G401.6 (cell line): Measurements from ENCODE around the gene CACNB4.
"Not testable (repeated sequence)": the region's sequence is repeated elsewhere in the genome, so short reads cannot be mapped to it uniquely, and the experiment has no call there.

Experiments used
- FAIRE-seq: peaks from 2 replicates; lab custom pipeline; 2012; peaks lifted over from hg19 to GRCh38; lab: Jason Lieb, UNC

The CACNB4 gene

GRCh38 chr2:152019732-152020131 lies 79.1 kb downstream of the CACNB4 start:
- FAIRE-seq, result no peak

- no peak for FAIRE-seq
Observed at GRCh38 chr2:152016181-152017120, 82.4 kb downstream of the CACNB4 start.

GRCh38 chr2:152015552-152015951 lies 83.3 kb downstream of the CACNB4 start:
- FAIRE-seq, result no peak

- no peak for FAIRE-seq
Observed at GRCh38 chr2:152012697-152013096, 86.1 kb downstream of the CACNB4 start.

- FAIRE-seq, result no peak
Observed at GRCh38 chr2:152011724-152012123, 87.1 kb downstream of the CACNB4 start.

- FAIRE-seq, result no peak
Observed at GRCh38 chr2:152005607-152006006, 93.2 kb downstream of the CACNB4 start.

GRCh38 chr2:152003283-152003682 lies 95.6 kb downstream of the CACNB4 start:
- not testable (repeated sequence) for FAIRE-seq

GRCh38 chr2:151999053-151999452 lies 99.8 kb downstream of the CACNB4 start:
- no peak for FAIRE-seq

- FAIRE-seq, result no peak
Observed at GRCh38 chr2:151996243-151997003, 102.4 kb downstream of the CACNB4 start.

- no peak for FAIRE-seq
Observed at GRCh38 chr2:151995161-151995557, 103.7 kb downstream of the CACNB4 start.

GRCh38 chr2:151994178-151994577 lies 104.7 kb downstream of the CACNB4 start:
- FAIRE-seq, result not testable (repeated sequence)

- no peak for FAIRE-seq
Observed at GRCh38 chr2:151991010-151991409, 107.8 kb downstream of the CACNB4 start.

- no peak for FAIRE-seq
Observed at GRCh38 chr2:151989378-151989777, 109.5 kb downstream of the CACNB4 start.

- no peak for FAIRE-seq
Observed at GRCh38 chr2:151987484-151987883, 111.4 kb downstream of the CACNB4 start.

GRCh38 chr2:151984424-151985083 lies 114.3 kb downstream of the CACNB4 start:
- no peak for FAIRE-seq

- FAIRE-seq, result no peak
Observed at GRCh38 chr2:151983221-151983620, 115.6 kb downstream of the CACNB4 start.

GRCh38 chr2:151981886-151982285 lies 117.0 kb downstream of the CACNB4 start:
- no peak for FAIRE-seq

- no peak for FAIRE-seq
Observed at GRCh38 chr2:151979694-151980093, 119.2 kb downstream of the CACNB4 start.

- FAIRE-seq, result no peak
Observed at GRCh38 chr2:151978709-151979108, 120.1 kb downstream of the CACNB4 start.

GRCh38 chr2:151977631-151978030 lies 121.2 kb downstream of the CACNB4 start:
- FAIRE-seq, result no peak

- no peak for FAIRE-seq
Observed at GRCh38 chr2:151976945-151977353, 121.9 kb downstream of the CACNB4 start.
